Measurements from ENCODE around the gene EPB41L4A. TPM values are rescaled to one million over a fixed set of nuclear protein-coding genes. Genes with fewer than 3 reads are reported as not detected.

The EPB41L4A gene
- total and polyA plus RNA-seq, 12 donors, result 6.2 to 28.4 (median 17.5) TPM

DNA sequence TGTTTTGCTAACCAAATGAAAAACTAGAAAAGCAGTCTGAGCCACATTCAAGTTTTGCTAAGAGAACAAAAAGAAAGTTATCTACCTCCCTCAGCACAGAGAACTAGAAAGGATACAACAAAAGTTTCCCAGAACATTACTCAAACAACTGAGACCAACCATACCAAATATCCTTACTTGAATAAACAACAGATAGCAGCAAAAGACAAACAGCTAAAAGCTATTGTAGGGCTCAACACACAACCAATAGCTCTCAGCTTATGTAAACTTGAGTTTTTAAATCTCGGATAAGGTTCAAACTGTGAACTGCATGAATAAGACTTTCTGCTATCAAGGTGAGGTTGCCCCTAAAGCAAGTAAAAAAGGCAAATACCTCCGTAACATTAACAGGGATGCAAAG is 3.5 kb downstream of the EPB41L4A start:
- H3K4me3 ChIP-seq, result no peak overlapping the region
- no peak for ATAC-seq
- no peak for DNase-seq
- H3K36me3 ChIP-seq, result peaks cover 0 to 9% (median 0%) of the 10 kb centered on the region in 9 donors
- no peaks in the 10 kb centered on the region for H3K9me3 ChIP-seq
- no peak overlapping the region for H3K27ac ChIP-seq
- 88% methylated on average over 2 of the region's 2 CpGs for WGBS, 2 donors
- intact Hi-C loops (cut with DNase I), result loop anchor here in 4 of 10 donors (5.0 to 10.0 kb wide), 4 partner anchors 81 to 201 kb away; no protein-coding TSS in a partner anchor
- TF ChIP-seq, protein P1, sequence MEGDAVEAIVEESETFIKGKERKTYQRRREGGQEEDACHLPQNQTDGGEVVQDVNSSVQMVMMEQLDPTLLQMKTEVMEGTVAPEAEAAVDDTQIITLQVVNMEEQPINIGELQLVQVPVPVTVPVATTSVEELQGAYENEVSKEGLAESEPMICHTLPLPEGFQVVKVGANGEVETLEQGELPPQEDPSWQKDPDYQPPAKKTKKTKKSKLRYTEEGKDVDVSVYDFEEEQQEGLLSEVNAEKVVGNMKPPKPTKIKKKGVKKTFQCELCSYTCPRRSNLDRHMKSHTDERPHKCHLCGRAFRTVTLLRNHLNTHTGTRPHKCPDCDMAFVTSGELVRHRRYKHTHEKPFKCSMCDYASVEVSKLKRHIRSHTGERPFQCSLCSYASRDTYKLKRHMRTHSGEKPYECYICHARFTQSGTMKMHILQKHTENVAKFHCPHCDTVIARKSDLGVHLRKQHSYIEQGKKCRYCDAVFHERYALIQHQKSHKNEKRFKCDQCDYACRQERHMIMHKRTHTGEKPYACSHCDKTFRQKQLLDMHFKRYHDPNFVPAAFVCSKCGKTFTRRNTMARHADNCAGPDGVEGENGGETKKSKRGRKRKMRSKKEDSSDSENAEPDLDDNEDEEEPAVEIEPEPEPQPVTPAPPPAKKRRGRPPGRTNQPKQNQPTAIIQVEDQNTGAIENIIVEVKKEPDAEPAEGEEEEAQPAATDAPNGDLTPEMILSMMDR (IDR thresholded peaks at IDR 0.05), result no peak
- peaks cover 0 to 42% (median 0%) of the 10 kb centered on the region in 7 donors for H3K27me3 ChIP-seq
- H3K4me1 ChIP-seq, result peaks cover 1 to 69% (median 52%) of the 10 kb centered on the region in 9 donors

DNA sequence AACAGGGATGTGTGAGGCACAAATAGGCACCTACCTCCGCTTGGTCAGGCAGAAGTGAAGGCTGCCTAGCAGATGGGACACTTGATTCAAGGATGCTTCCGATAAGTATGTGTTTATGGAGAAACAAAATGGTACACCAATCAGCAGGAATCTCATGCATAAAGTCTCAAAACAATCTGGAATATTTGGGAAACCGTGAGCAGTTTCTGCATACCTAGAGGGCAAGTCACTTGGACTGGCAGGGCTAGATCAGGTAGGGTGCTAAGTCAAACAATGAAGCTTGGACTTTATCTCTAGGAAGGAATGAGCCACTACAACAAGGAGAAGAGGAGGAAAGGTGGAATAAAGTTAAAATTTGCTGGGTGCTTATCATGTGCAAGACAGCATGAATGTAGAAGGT is 5.5 kb downstream of the EPB41L4A start:
- Histone ChIP-seq H3K27me3 (peaks cover 0 to 23% (median 0%) of the 10 kb centered on the region in 7 donors), H3K27ac (no peak overlapping the region), H3K36me3 (peaks cover 0 to 9% (median 0%) of the 10 kb centered on the region in 9 donors), H3K4me1 (peaks cover 0 to 57% (median 49%) of the 10 kb centered on the region in 9 donors), H3K4me3 (no peak overlapping the region), H3K9me3 (no peaks in the 10 kb centered on the region)
- TF ChIP-seq, protein P1 (IDR thresholded peaks at IDR 0.05), result no peak
- no peak for ATAC-seq
- DNase-seq, result no peak
- WGBS, 2 donors, result 94 to 97% methylated on average over 3 of the region's 3 CpGs
- intact Hi-C loops (cut with DNase I), result loop anchor here in 3 of 10 donors (5.0 to 10.0 kb wide), 3 partner anchors 41 to 199 kb away; no protein-coding TSS in a partner anchor

DNA sequence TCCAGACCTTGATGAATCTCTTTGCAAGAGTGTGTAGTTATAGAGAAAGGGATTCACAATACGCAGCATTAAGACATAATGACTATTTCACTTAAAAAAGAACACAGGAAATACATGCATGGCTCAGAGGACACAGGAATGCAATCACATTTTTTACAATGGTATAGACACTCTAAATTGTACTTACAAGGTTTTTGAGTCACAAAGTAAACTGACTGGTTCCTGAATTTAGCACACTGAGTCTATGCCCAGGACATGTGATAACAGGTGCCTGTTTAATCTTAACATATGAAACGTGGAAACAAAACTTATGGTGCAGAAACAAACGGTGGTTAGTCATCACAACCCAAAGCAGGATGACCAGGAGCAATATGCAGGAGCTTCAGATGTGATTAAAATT is 6.7 kb downstream of the EPB41L4A start:
- WGBS, 2 donors, result 22 to 38% methylated on average over 3 of the region's 3 CpGs
- Histone ChIP-seq H3K4me3 (no peak overlapping the region), H3K4me1 (peaks cover 0 to 64% (median 47%) of the 10 kb centered on the region in 9 donors), H3K27me3 (peaks cover 0 to 10% (median 0%) of the 10 kb centered on the region in 7 donors), H3K9me3 (no peaks in the 10 kb centered on the region), H3K27ac (no peak overlapping the region), H3K36me3 (peaks cover 0 to 9% (median 0%) of the 10 kb centered on the region in 9 donors)
- ATAC-seq, result peak in 1 of 8 donors; percentile 14
- TF ChIP-seq, protein P1 (IDR thresholded peaks at IDR 0.05), result no peak
- intact Hi-C loops (cut with DNase I), result loop anchor here in 3 of 10 donors (5.0 to 10.0 kb wide), 3 partner anchors 40 to 198 kb away; no protein-coding TSS in a partner anchor
- DNase-seq, result no peak

DNA sequence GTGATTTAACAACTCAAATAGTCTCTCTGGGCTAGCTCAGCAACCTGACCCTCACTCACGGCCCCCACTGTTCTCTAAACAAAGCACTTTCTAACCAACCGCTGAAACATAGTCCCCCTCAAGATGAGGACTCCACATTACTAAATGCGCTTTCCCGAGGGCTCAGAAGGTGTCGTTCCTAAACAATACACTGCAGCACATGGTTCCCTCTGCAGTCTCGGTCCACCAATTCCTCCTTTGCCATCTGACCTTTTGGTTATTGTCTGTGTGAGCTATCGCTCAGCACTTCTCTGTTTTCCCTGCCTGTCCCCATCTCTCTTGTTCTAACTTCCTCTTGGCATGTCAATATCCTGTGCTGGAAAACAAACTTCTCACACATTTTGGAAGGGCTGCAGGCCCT is 7.2 kb downstream of the EPB41L4A start:
- intact Hi-C loops (cut with DNase I), result loop anchor here in 3 of 10 donors (5.0 to 10.0 kb wide), 3 partner anchors 40 to 197 kb away; no protein-coding TSS in a partner anchor
- ATAC-seq (peak in 1 of 8 donors; percentile 27), DNase-seq (no peak)
- TF ChIP-seq, protein P1 (IDR thresholded peaks at IDR 0.05), result no peak
- H3K36me3 ChIP-seq, result peaks cover 0 to 9% (median 0%) of the 10 kb centered on the region in 9 donors
- no peaks in the 10 kb centered on the region for H3K9me3 ChIP-seq
- 60 to 80% methylated on average over 7 of the region's 7 CpGs for WGBS, 2 donors
- no peak overlapping the region for H3K27ac ChIP-seq
- H3K4me3 ChIP-seq, result no peak overlapping the region
- H3K4me1 ChIP-seq, result peaks cover under 1 to 64% (median 45%) of the 10 kb centered on the region in 9 donors
- H3K27me3 ChIP-seq, result peaks cover 0 to 6% (median 0%) of the 10 kb centered on the region in 7 donors

Measured in heart right ventricle (tissue), 16 donors.